Measurements from ENCODE around the gene SNCAIP.

DNA sequence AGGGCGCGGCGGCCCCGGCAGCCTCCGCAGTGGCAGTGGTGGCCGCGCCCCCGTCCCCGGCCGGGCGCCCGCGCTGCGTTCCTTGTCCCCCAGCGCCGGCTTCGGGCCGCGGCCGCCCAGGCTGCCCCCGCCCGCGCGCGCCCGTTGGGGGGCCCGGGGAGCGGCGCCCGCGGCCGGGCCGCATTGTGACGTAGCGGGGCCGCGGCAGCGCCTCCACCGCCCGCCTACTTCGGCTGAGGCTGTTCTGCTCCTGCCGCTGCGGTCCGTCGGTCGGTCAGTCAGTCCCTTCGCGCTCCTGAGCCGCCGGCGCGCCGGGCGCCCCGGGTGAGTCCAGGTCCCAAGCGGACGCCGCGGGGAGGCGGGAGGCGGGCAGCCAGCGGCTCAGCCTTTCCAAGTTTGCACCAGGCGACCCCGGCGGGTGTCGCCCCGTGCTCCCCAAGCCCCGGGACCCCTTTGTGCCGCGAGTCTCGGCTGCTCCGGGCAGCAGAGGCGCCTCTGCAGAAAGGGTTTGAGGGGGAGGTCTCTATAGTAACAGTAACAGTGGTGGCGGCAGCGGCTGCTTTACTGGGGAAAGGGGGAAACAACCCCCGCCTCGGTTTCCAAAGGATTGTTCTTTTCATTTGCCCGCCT is at the start of gene SNCAIP:
- TF ChIP-seq, protein P1, sequence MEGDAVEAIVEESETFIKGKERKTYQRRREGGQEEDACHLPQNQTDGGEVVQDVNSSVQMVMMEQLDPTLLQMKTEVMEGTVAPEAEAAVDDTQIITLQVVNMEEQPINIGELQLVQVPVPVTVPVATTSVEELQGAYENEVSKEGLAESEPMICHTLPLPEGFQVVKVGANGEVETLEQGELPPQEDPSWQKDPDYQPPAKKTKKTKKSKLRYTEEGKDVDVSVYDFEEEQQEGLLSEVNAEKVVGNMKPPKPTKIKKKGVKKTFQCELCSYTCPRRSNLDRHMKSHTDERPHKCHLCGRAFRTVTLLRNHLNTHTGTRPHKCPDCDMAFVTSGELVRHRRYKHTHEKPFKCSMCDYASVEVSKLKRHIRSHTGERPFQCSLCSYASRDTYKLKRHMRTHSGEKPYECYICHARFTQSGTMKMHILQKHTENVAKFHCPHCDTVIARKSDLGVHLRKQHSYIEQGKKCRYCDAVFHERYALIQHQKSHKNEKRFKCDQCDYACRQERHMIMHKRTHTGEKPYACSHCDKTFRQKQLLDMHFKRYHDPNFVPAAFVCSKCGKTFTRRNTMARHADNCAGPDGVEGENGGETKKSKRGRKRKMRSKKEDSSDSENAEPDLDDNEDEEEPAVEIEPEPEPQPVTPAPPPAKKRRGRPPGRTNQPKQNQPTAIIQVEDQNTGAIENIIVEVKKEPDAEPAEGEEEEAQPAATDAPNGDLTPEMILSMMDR (IDR thresholded peaks at IDR 0.05; ENCODE audit: insufficient read depth, low read length, poor library complexity, severe bottlenecking), result no peak
- TF ChIP-seq EZH2phosphoT487 (conservative IDR thresholded peaks at IDR 0.05; ENCODE audit: low read length), result no peak
